ENCODE results near the gene SKOR1.

Gene SKOR1

GRCh38 chr15:67824976-67825880 is at the start of gene SKOR1:
TSS of gene SKOR1 (plus strand) at chr15:67825509. CDS start at chr15:67825603, 94 bp downstream.
- Histone ChIP-seq H3K9me3 (ENCODE audit: control insufficient read depth, insufficient read depth, low read length) (no peaks in the 10 kb centered on the region), H3K36me3 (ENCODE audit: insufficient read depth, low read length) (no peaks in the 10 kb centered on the region), H3K4me1 (ENCODE audit: insufficient read depth, low read length) (peaks cover 4% of the 10 kb centered on the region; the same call in 1 of the 2 replicates), H3K9ac (ENCODE audit: low read depth, low read length) (peak within 1 kb of the TSS; percentile 6; the same call in 1 of the 2 replicates)

GRCh38 chr15:67775998-67776397 is 49.3 kb upstream of the SKOR1 start:
- no peak overlapping the region for H3K9ac ChIP-seq (ENCODE audit: low read depth, low read length)
- peaks cover 12% of the 10 kb centered on the region for H3K4me1 ChIP-seq (ENCODE audit: insufficient read depth, low read length)
- no peaks in the 10 kb centered on the region for H3K9me3 ChIP-seq (ENCODE audit: control insufficient read depth, insufficient read depth, low read length)
- H3K36me3 ChIP-seq (ENCODE audit: insufficient read depth, low read length), result no peaks in the 10 kb centered on the region

GRCh38 chr15:67776600-67776999 is 48.7 kb upstream of the SKOR1 start:
- H3K4me1 ChIP-seq (ENCODE audit: insufficient read depth, low read length), result peaks cover 12% of the 10 kb centered on the region
- no peak overlapping the region for H3K9ac ChIP-seq (ENCODE audit: low read depth, low read length)
- H3K9me3 ChIP-seq (ENCODE audit: control insufficient read depth, insufficient read depth, low read length), result no peaks in the 10 kb centered on the region
- H3K36me3 ChIP-seq (ENCODE audit: insufficient read depth, low read length), result no peaks in the 10 kb centered on the region

GRCh38 chr15:67777071-67777470 is 48.2 kb upstream of the SKOR1 start:
- H3K9ac ChIP-seq (ENCODE audit: low read depth, low read length), result no peak overlapping the region
- no peaks in the 10 kb centered on the region for H3K36me3 ChIP-seq (ENCODE audit: insufficient read depth, low read length)
- peaks cover 12% of the 10 kb centered on the region for H3K4me1 ChIP-seq (ENCODE audit: insufficient read depth, low read length)

GRCh38 chr15:67777773-67778172 is 47.5 kb upstream of the SKOR1 start:
- peaks cover 17% of the 10 kb centered on the region for H3K4me1 ChIP-seq (ENCODE audit: insufficient read depth, low read length)
- H3K9me3 ChIP-seq (ENCODE audit: control insufficient read depth, insufficient read depth, low read length), result no peaks in the 10 kb centered on the region
- H3K36me3 ChIP-seq (ENCODE audit: insufficient read depth, low read length), result no peaks in the 10 kb centered on the region
- no peak overlapping the region for H3K9ac ChIP-seq (ENCODE audit: low read depth, low read length)

More at GRCh38 chr15:67777071-67777470, 48.2 kb upstream of the SKOR1 start:
- no peaks in the 10 kb centered on the region for H3K9me3 ChIP-seq (ENCODE audit: control insufficient read depth, insufficient read depth, low read length)

GRCh38 chr15:67778968-67779548 is 46.3 kb upstream of the SKOR1 start:
- Histone ChIP-seq H3K9me3 (ENCODE audit: control insufficient read depth, insufficient read depth, low read length) (no peaks in the 10 kb centered on the region), H3K9ac (ENCODE audit: low read depth, low read length) (no peak overlapping the region), H3K4me1 (ENCODE audit: insufficient read depth, low read length) (peaks cover 17% of the 10 kb centered on the region)

GRCh38 chr15:67779549-67780111 is 45.7 kb upstream of the SKOR1 start:
- peaks cover 17% of the 10 kb centered on the region for H3K4me1 ChIP-seq (ENCODE audit: insufficient read depth, low read length)
- no peaks in the 10 kb centered on the region for H3K36me3 ChIP-seq (ENCODE audit: insufficient read depth, low read length)
- no peaks in the 10 kb centered on the region for H3K9me3 ChIP-seq (ENCODE audit: control insufficient read depth, insufficient read depth, low read length)
- H3K9ac ChIP-seq (ENCODE audit: low read depth, low read length), result no peak overlapping the region

More at GRCh38 chr15:67778968-67779548, 46.3 kb upstream of the SKOR1 start:
- no peaks in the 10 kb centered on the region for H3K36me3 ChIP-seq (ENCODE audit: insufficient read depth, low read length)

GRCh38 chr15:67781061-67781460 is 44.2 kb upstream of the SKOR1 start:
- Histone ChIP-seq H3K4me1 (ENCODE audit: insufficient read depth, low read length) (peaks cover 17% of the 10 kb centered on the region), H3K9ac (ENCODE audit: low read depth, low read length) (no peak overlapping the region), H3K36me3 (ENCODE audit: insufficient read depth, low read length) (no peaks in the 10 kb centered on the region), H3K9me3 (ENCODE audit: control insufficient read depth, insufficient read depth, low read length) (no peaks in the 10 kb centered on the region)

- Histone ChIP-seq H3K9me3 (ENCODE audit: control insufficient read depth, insufficient read depth, low read length) (no peaks in the 10 kb centered on the region), H3K4me1 (ENCODE audit: insufficient read depth, low read length) (peaks cover 19% of the 10 kb centered on the region), H3K9ac (ENCODE audit: low read depth, low read length) (no peak overlapping the region), H3K36me3 (ENCODE audit: insufficient read depth, low read length) (no peaks in the 10 kb centered on the region)
These were observed 43.2 kb upstream of the SKOR1 start for GRCh38 chr15:67781907-67782690.

GRCh38 chr15:67782691-67782991 is 42.7 kb upstream of the SKOR1 start:
- Histone ChIP-seq H3K4me1 (ENCODE audit: insufficient read depth, low read length) (peaks cover 22% of the 10 kb centered on the region), H3K9me3 (ENCODE audit: control insufficient read depth, insufficient read depth, low read length) (no peaks in the 10 kb centered on the region), H3K9ac (ENCODE audit: low read depth, low read length) (no peak overlapping the region), H3K36me3 (ENCODE audit: insufficient read depth, low read length) (no peaks in the 10 kb centered on the region)

- no peaks in the 10 kb centered on the region for H3K36me3 ChIP-seq (ENCODE audit: insufficient read depth, low read length)
- no peaks in the 10 kb centered on the region for H3K9me3 ChIP-seq (ENCODE audit: control insufficient read depth, insufficient read depth, low read length)
- no peak overlapping the region for H3K9ac ChIP-seq (ENCODE audit: low read depth, low read length)
- peaks cover 22% of the 10 kb centered on the region for H3K4me1 ChIP-seq (ENCODE audit: insufficient read depth, low read length)
These were observed 42.0 kb upstream of the SKOR1 start for GRCh38 chr15:67783303-67783702.

GRCh38 chr15:67784090-67784781 is 41.1 kb upstream of the SKOR1 start:
- peaks cover 22% of the 10 kb centered on the region for H3K4me1 ChIP-seq (ENCODE audit: insufficient read depth, low read length)
- no peaks in the 10 kb centered on the region for H3K9me3 ChIP-seq (ENCODE audit: control insufficient read depth, insufficient read depth, low read length)
- H3K36me3 ChIP-seq (ENCODE audit: insufficient read depth, low read length), result no peaks in the 10 kb centered on the region
- H3K9ac ChIP-seq (ENCODE audit: low read depth, low read length), result no peak overlapping the region

- no peaks in the 10 kb centered on the region for H3K9me3 ChIP-seq (ENCODE audit: control insufficient read depth, insufficient read depth, low read length)
- no peaks in the 10 kb centered on the region for H3K36me3 ChIP-seq (ENCODE audit: insufficient read depth, low read length)
- peaks cover 15% of the 10 kb centered on the region for H3K4me1 ChIP-seq (ENCODE audit: insufficient read depth, low read length)
- no peak overlapping the region for H3K9ac ChIP-seq (ENCODE audit: low read depth, low read length)
These were observed 40.4 kb upstream of the SKOR1 start for GRCh38 chr15:67784856-67785430.

Measured in ES-I3 (cell line).